ENCODE data around the gene NKAIN2.
"Not testable (repeated sequence)": the region's sequence is repeated elsewhere in the genome, so short reads cannot be mapped to it uniquely, and the experiment has no call there.

GRCh38 chr6:124167249-124167648 lies 363.6 kb downstream of the NKAIN2 start:
- not testable (repeated sequence) for TF ChIP-seq CTCF (conservative IDR thresholded peaks at IDR 0.05); ZFX (IDR thresholded peaks at IDR 0.05)

Measured in C4-2B (cell line).